Measurements from ENCODE around the gene RMRP. TPM values are rescaled to one million over a fixed set of nuclear protein-coding genes. Genes with fewer than 3 reads are reported as not detected.

The RMRP gene
- total and polyA plus RNA-seq, 3 experiments from 2014 or later, result 7,718 to 11,549 TPM; not detected in 1

- ChIA-PET CTCF (interaction anchor here (0.6 to 1.4 kb wide), 4 partner anchors 16 to 1538 kb away, joined by 3 to 4 read pairs (median 3); partner anchors contain the start of genes CREB3 and TLN1), POLR2A (no interaction called here)
- Histone ChIP-seq H3K4me3 (ENCODE audit: low read length) (no peak overlapping the region), H3K27me3 (ENCODE audit: insufficient read depth, low read length, poor library complexity, severe bottlenecking) (no peaks in the 10 kb centered on the region), H3K27ac (ENCODE audit: low read depth, low read length) (no peak overlapping the region), H3K36me3 (ENCODE audit: insufficient read depth, low read length) (no peaks in the 10 kb centered on the region), H3K4me1 (ENCODE audit: insufficient read depth, low read length) (no peaks in the 10 kb centered on the region), H3K9me3 (ENCODE audit: low read length) (no peaks in the 10 kb centered on the region)
- Mint-ChIP-seq H3K36me3 (peaks cover 0 to 1% (median 0%) of the 10 kb centered on the region in 3 donors), H3K27me3 (peaks cover 7 to 8% of the 10 kb centered on the region in 2 donors), H3K27ac (no peak overlapping the region), H3K4me1 (peaks cover 5 to 12% (median 11%) of the 10 kb centered on the region in 3 donors), H3K4me3 (no peak overlapping the region), H3K9me3 (no peaks in the 10 kb centered on the region)
- DNase-seq, result no peak
These were observed 22.7 kb upstream of the RMRP start for GRCh38 chr9:35680331-35681105.

- ChIA-PET CTCF (interaction anchor here (0.9 to 1.4 kb wide), 3 partner anchors 17 to 68 kb away, joined by 3 to 4 read pairs (median 3); partner anchors contain the start of genes CREB3 and TLN1), POLR2A (no interaction called here)
- DNase-seq, result no peak
- H3K4me1 ChIP-seq (ENCODE audit: insufficient read depth, low read length), result no peaks in the 10 kb centered on the region
- H3K4me3 ChIP-seq (ENCODE audit: low read length), result no peak overlapping the region
- H3K27me3 Mint-ChIP-seq, result peaks cover 8 to 10% of the 10 kb centered on the region in 2 donors
- H3K4me3 Mint-ChIP-seq, result no peak overlapping the region
- H3K36me3 ChIP-seq (ENCODE audit: insufficient read depth, low read length), result no peaks in the 10 kb centered on the region
- no peaks in the 10 kb centered on the region for H3K9me3 Mint-ChIP-seq
- peaks cover 0 to 1% (median 0%) of the 10 kb centered on the region in 3 donors for H3K36me3 Mint-ChIP-seq
- no peak overlapping the region for H3K27ac ChIP-seq (ENCODE audit: low read depth, low read length)
- no peaks in the 10 kb centered on the region for H3K27me3 ChIP-seq (ENCODE audit: insufficient read depth, low read length, poor library complexity, severe bottlenecking)
- no peak overlapping the region for H3K27ac Mint-ChIP-seq
- H3K9me3 ChIP-seq (ENCODE audit: low read length), result no peaks in the 10 kb centered on the region
- H3K4me1 Mint-ChIP-seq, result peaks cover 5 to 15% (median 12%) of the 10 kb centered on the region in 3 donors
These were observed 22.0 kb upstream of the RMRP start for GRCh38 chr9:35679766-35680330.

GRCh38 chr9:35679091-35679490 is 21.3 kb upstream of the RMRP start:
- Histone ChIP-seq H3K36me3 (ENCODE audit: insufficient read depth, low read length) (no peaks in the 10 kb centered on the region), H3K4me1 (ENCODE audit: insufficient read depth, low read length) (no peaks in the 10 kb centered on the region), H3K4me3 (ENCODE audit: low read length) (no peak overlapping the region), H3K27me3 (ENCODE audit: insufficient read depth, low read length, poor library complexity, severe bottlenecking) (no peaks in the 10 kb centered on the region), H3K27ac (ENCODE audit: low read depth, low read length) (no peak overlapping the region), H3K9me3 (ENCODE audit: low read length) (no peaks in the 10 kb centered on the region)
- Mint-ChIP-seq H3K9me3 (no peaks in the 10 kb centered on the region), H3K27me3 (peaks cover 11 to 13% of the 10 kb centered on the region in 2 donors), H3K4me3 (no peak overlapping the region), H3K4me1 (peaks cover 10 to 20% (median 20%) of the 10 kb centered on the region in 3 donors), H3K27ac (peak overlapping the region in 1 of 8 donors; percentile 42), H3K36me3 (no peaks in the 10 kb centered on the region)
- no peak for DNase-seq
- POLR2A ChIA-PET, result no interaction called here
- CTCF ChIA-PET, result no interaction called here

- no peaks in the 10 kb centered on the region for H3K4me1 ChIP-seq (ENCODE audit: insufficient read depth, low read length)
- POLR2A ChIA-PET, result interaction anchor here (0.9 kb wide), 1 partner anchor 18 kb away, joined by 3 read pairs; the partner anchor contains the start of genes CCDC107 and RMRP
- H3K27me3 ChIP-seq (ENCODE audit: insufficient read depth, low read length, poor library complexity, severe bottlenecking), result no peaks in the 10 kb centered on the region
- H3K4me3 Mint-ChIP-seq, result peak overlapping the region in 6 of 7 donors; percentile 71 to 87 (median 79)
- H3K27ac ChIP-seq (ENCODE audit: low read depth, low read length), result no peak overlapping the region
- peak overlapping the region in 1 of 8 donors; percentile 80 for H3K27ac Mint-ChIP-seq
- CTCF ChIA-PET, result interaction anchor here (1.3 to 4.3 kb wide), 4 partner anchors 11 to 29 kb away, joined by 5 to 20 read pairs (median 10); partner anchors contain the start of genes ARHGEF39, CCDC107 and RMRP
- peak in 4 of 5 donors; percentile 25 to 69 (median 33) for DNase-seq
- peaks cover 11 to 20% (median 20%) of the 10 kb centered on the region in 3 donors for H3K4me1 Mint-ChIP-seq
- no peaks in the 10 kb centered on the region for H3K9me3 ChIP-seq (ENCODE audit: low read length)
- no peaks in the 10 kb centered on the region for H3K36me3 Mint-ChIP-seq
- no peaks in the 10 kb centered on the region for H3K9me3 Mint-ChIP-seq
- H3K27me3 Mint-ChIP-seq, result peaks cover 11 to 13% of the 10 kb centered on the region in 2 donors
- no peak overlapping the region for H3K4me3 ChIP-seq (ENCODE audit: low read length)
- H3K36me3 ChIP-seq (ENCODE audit: insufficient read depth, low read length), result no peaks in the 10 kb centered on the region
These were observed 18.0 kb upstream of the RMRP start for GRCh38 chr9:35675732-35676392.

GRCh38 chr9:35675204-35675603 is 17.4 kb upstream of the RMRP start:
- H3K27me3 Mint-ChIP-seq, result peaks cover 11 to 13% of the 10 kb centered on the region in 2 donors
- H3K4me3 Mint-ChIP-seq, result peak overlapping the region in 6 of 7 donors; percentile 71 to 87 (median 73)
- Histone ChIP-seq H3K27me3 (ENCODE audit: insufficient read depth, low read length, poor library complexity, severe bottlenecking) (no peaks in the 10 kb centered on the region), H3K27ac (ENCODE audit: low read depth, low read length) (no peak overlapping the region), H3K4me1 (ENCODE audit: insufficient read depth, low read length) (no peaks in the 10 kb centered on the region), H3K4me3 (ENCODE audit: low read length) (no peak overlapping the region), H3K36me3 (ENCODE audit: insufficient read depth, low read length) (no peaks in the 10 kb centered on the region), H3K9me3 (ENCODE audit: low read length) (no peaks in the 10 kb centered on the region)
- POLR2A ChIA-PET, result interaction anchor here (0.9 kb wide), 1 partner anchor 17 kb away, joined by 3 read pairs; the partner anchor contains the start of genes CCDC107 and RMRP
- no peak for DNase-seq
- peak overlapping the region in 1 of 8 donors; percentile 33 for H3K27ac Mint-ChIP-seq
- H3K4me1 Mint-ChIP-seq, result peaks cover 11 to 20% (median 20%) of the 10 kb centered on the region in 3 donors
- no peaks in the 10 kb centered on the region for H3K9me3 Mint-ChIP-seq
- CTCF ChIA-PET, result interaction anchor here (1.3 to 4.3 kb wide), 4 partner anchors 10 to 29 kb away, joined by 5 to 20 read pairs (median 10); partner anchors contain the start of genes ARHGEF39, CCDC107 and RMRP
- no peaks in the 10 kb centered on the region for H3K36me3 Mint-ChIP-seq

- POLR2A ChIA-PET, result no interaction called here
- DNase-seq, result no peak
- peaks cover 11 to 13% of the 10 kb centered on the region in 2 donors for H3K27me3 Mint-ChIP-seq
- H3K27ac Mint-ChIP-seq, result no peak overlapping the region
- Histone ChIP-seq H3K36me3 (ENCODE audit: insufficient read depth, low read length) (no peaks in the 10 kb centered on the region), H3K9me3 (ENCODE audit: low read length) (no peaks in the 10 kb centered on the region), H3K4me3 (ENCODE audit: low read length) (no peak overlapping the region), H3K27ac (ENCODE audit: low read depth, low read length) (no peak overlapping the region), H3K27me3 (ENCODE audit: insufficient read depth, low read length, poor library complexity, severe bottlenecking) (no peaks in the 10 kb centered on the region), H3K4me1 (ENCODE audit: insufficient read depth, low read length) (no peaks in the 10 kb centered on the region)
- H3K9me3 Mint-ChIP-seq, result no peaks in the 10 kb centered on the region
- H3K36me3 Mint-ChIP-seq, result no peaks in the 10 kb centered on the region
- H3K4me3 Mint-ChIP-seq, result no peak overlapping the region
- CTCF ChIA-PET, result no interaction called here
- H3K4me1 Mint-ChIP-seq, result peaks cover 11 to 20% (median 20%) of the 10 kb centered on the region in 3 donors
These were observed 16.2 kb upstream of the RMRP start for GRCh38 chr9:35674025-35674361.

- ChIA-PET CTCF (no interaction called here), POLR2A (no interaction called here)
- Mint-ChIP-seq H3K4me1 (peaks cover 11 to 20% (median 20%) of the 10 kb centered on the region in 3 donors), H3K27ac (peak within 1 kb of the TSS in 2 of 8 donors; percentile 38 to 67), H3K9me3 (no peaks in the 10 kb centered on the region), H3K27me3 (peaks cover 11 to 13% of the 10 kb centered on the region in 2 donors), H3K4me3 (peak within 1 kb of the TSS in 6 of 7 donors; percentile 35 to 78 (median 56)), H3K36me3 (no peaks in the 10 kb centered on the region)
- H3K4me3 ChIP-seq (ENCODE audit: low read length), result no peak within 1 kb of the TSS
- no peaks in the 10 kb centered on the region for H3K36me3 ChIP-seq (ENCODE audit: insufficient read depth, low read length)
- H3K4me1 ChIP-seq (ENCODE audit: insufficient read depth, low read length), result no peaks in the 10 kb centered on the region
- no peak for DNase-seq
- no peak within 1 kb of the TSS for H3K27ac ChIP-seq (ENCODE audit: low read depth, low read length)
- no peaks in the 10 kb centered on the region for H3K9me3 ChIP-seq (ENCODE audit: low read length)
- no peaks in the 10 kb centered on the region for H3K27me3 ChIP-seq (ENCODE audit: insufficient read depth, low read length, poor library complexity, severe bottlenecking)
These were observed 15.6 kb upstream of the RMRP start, which contains the start of gene CA9 for GRCh38 chr9:35673132-35674024. TSS of gene CA9 (plus strand) at chr9:35673928. CDS start at chr9:35673960, 32 bp downstream.

All from CD8-positive, alpha-beta memory T cell (primary cell).